ENCODE data around the gene MSI1. TPM values are rescaled to one million over a fixed set of nuclear protein-coding genes. Genes with fewer than 3 reads are reported as not detected.

MSI1 gene
- total RNA-seq, 1 experiment from 2014 or later, result 26.0 TPM

GRCh38 chr12:120388691-120389481 is 19.9 kb upstream of the MSI1 start:
- ChIA-PET RAD21 (ENCODE audit: low non-redundant PET in 1 of 2, low total read pairs in 2 of 2, uncharacterized antibody in 2 of 2, unreplicated experiment in 2 of 2) (no interaction called here), POLR2A (no interaction called here)

More at GRCh38 chr12:120388691-120389481, 19.9 kb upstream of the MSI1 start:
- TF ChIP-seq JUND (IDR thresholded peaks at IDR 0.05) (no peak), CTCF (IDR thresholded peaks at IDR 0.05 in 2 of 3, conservative IDR thresholded peaks at IDR 0.05 in 1 of 3; ENCODE audit: borderline replicate concordance in 1 of 3, insufficient read depth in 1 of 3, low read depth in 2 of 3, low read length in 2 of 3) (no peak), FOSL1 (IDR thresholded peaks at IDR 0.05; ENCODE audit: low read depth) (no peak), ZFX (IDR thresholded peaks at IDR 0.05) (no peak), YY1 (IDR thresholded peaks at IDR 0.05; ENCODE audit: extremely low read depth, insufficient replicate concordance, low read depth, low read length) (no peak), TCF7L2 (IDR thresholded peaks at IDR 0.05; ENCODE audit: borderline replicate concordance, extremely low read depth, insufficient read depth, insufficient read length) (no peak), ELF1 (IDR thresholded peaks at IDR 0.05; ENCODE audit: borderline replicate concordance, low read depth) (no peak), EZH2 (IDR thresholded peaks at IDR 0.05) (no peak), CBX3 (IDR thresholded peaks at IDR 0.05; ENCODE audit: low read depth) (no peak), SP1 (IDR thresholded peaks at IDR 0.05; ENCODE audit: low read depth) (no peak), ATF3 (IDR thresholded peaks at IDR 0.05) (no peak), MAX (IDR thresholded peaks at IDR 0.05) (no peak), RAD21 (IDR thresholded peaks at IDR 0.05; ENCODE audit: low read depth) (no peak), SRF (IDR thresholded peaks at IDR 0.05; ENCODE audit: low read depth) (no peak), ZNF274 (IDR thresholded peaks at IDR 0.05; ENCODE audit: low read depth, low read length) (no peak), EGR1 (IDR thresholded peaks at IDR 0.05; ENCODE audit: low read depth) (no peak), ZBTB33 (IDR thresholded peaks at IDR 0.05; ENCODE audit: extremely low read depth, insufficient replicate concordance, low read length) (no peak), EZH2phosphoT487 (IDR thresholded peaks at IDR 0.05; ENCODE audit: borderline replicate concordance) (no peak)
- ATAC-seq (no peak), DNase-seq (ENCODE audit: low read depth, low spot score) (no peak)
- Histone ChIP-seq H2AFZ (ENCODE audit: low read depth, low read length, poor library complexity, severe bottlenecking) (no peak overlapping the region), H3K9me2 (ENCODE audit: insufficient read depth) (no peaks in the 10 kb centered on the region), H3K27me3 (ENCODE audit: insufficient read depth, low read length) (no peaks in the 10 kb centered on the region), H3K27ac (ENCODE audit: low read depth, low read length) (no peak overlapping the region), H3K9me3 (ENCODE audit: control insufficient read depth in 1 of 2, insufficient read depth in 1 of 2, low read depth in 1 of 2, low read length in 2 of 2) (no peaks in the 10 kb centered on the region), H3K4me3 (replicated peaks in 1 of 2; ENCODE audit: low read depth in 1 of 2, low read length in 2 of 2) (no peak overlapping the region), H3K36me3 (ENCODE audit: control insufficient read depth in 1 of 2, insufficient read depth in 2 of 2, low read length in 2 of 2) (no peaks in the 10 kb centered on the region), H3K9ac (ENCODE audit: low read length) (no peak overlapping the region), H3K4me1 (ENCODE audit: control insufficient read depth in 1 of 2, insufficient read depth in 2 of 2, low read length in 2 of 2) (no peaks in the 10 kb centered on the region), H4K20me1 (ENCODE audit: insufficient read depth) (no peaks in the 10 kb centered on the region), H3K79me2 (ENCODE audit: insufficient read depth, low read length) (no peaks in the 10 kb centered on the region), H3K4me2 (ENCODE audit: low read length) (no peak overlapping the region)
- no TSS peak for BruUV-seq (replicated peaks)
- intact Hi-C loops (cut with micrococcal nuclease), result no loop called here
- CTCF ChIA-PET, result no interaction called here
